Measurements from ENCODE around the gene HDLBP. TPM values are rescaled to one million over a fixed set of nuclear protein-coding genes. Genes with fewer than 3 reads are reported as not detected.

Gene HDLBP
- total and polyA plus RNA-seq, 12 donors, result 206 to 419 (median 353) TPM

- Histone ChIP-seq H3K36me3 (peaks cover 0 to 14% (median 5%) of the 10 kb centered on the region in 9 donors), H3K27me3 (no peaks in the 10 kb centered on the region), H3K9me3 (no peaks in the 10 kb centered on the region), H3K4me1 (peaks cover 2 to 42% (median 20%) of the 10 kb centered on the region in 9 donors), H3K4me3 (peak overlapping the region in 1 of 10 donors; percentile 9), H3K27ac (peak overlapping the region in 1 of 10 donors; percentile 67)
- TF ChIP-seq, protein P1, sequence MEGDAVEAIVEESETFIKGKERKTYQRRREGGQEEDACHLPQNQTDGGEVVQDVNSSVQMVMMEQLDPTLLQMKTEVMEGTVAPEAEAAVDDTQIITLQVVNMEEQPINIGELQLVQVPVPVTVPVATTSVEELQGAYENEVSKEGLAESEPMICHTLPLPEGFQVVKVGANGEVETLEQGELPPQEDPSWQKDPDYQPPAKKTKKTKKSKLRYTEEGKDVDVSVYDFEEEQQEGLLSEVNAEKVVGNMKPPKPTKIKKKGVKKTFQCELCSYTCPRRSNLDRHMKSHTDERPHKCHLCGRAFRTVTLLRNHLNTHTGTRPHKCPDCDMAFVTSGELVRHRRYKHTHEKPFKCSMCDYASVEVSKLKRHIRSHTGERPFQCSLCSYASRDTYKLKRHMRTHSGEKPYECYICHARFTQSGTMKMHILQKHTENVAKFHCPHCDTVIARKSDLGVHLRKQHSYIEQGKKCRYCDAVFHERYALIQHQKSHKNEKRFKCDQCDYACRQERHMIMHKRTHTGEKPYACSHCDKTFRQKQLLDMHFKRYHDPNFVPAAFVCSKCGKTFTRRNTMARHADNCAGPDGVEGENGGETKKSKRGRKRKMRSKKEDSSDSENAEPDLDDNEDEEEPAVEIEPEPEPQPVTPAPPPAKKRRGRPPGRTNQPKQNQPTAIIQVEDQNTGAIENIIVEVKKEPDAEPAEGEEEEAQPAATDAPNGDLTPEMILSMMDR (IDR thresholded peaks at IDR 0.05), result no peak
- WGBS, 2 donors, result 83 to 85% methylated on average over 5 of the region's 5 CpGs
- DNase-seq (no peak), ATAC-seq (no peak)
- intact Hi-C loops (cut with DNase I), result loop anchor here in 1 of 10 donors (10.0 kb wide), 1 partner anchor 256 kb away; no protein-coding TSS in a partner anchor
These were observed 43.0 kb upstream of the HDLBP start for GRCh38 chr2:241358470-241358869.

DNA sequence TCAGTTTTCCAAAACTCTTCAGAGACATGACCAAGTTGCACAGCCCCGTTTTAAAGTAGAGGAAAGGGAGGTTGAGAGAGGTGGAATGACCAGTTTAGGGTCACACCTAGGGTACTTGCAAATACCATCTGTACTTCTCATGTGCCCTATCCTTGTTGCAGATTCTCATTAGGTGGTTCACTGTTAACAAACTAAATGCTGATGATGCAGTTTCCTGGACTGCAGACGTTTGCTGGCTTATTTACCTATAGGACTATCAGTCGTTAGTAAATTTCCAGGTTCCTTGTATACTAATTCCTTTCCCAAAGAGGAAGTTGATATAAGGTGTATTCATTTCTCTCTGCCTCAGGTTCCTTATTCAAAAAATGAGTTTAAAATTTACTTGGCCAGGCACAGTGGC lies 42.1 kb upstream of the HDLBP start:
- intact Hi-C loops (cut with DNase I), result loop anchor here in 1 of 10 donors (10.0 kb wide), 1 partner anchor 257 kb away; no protein-coding TSS in a partner anchor

DNA sequence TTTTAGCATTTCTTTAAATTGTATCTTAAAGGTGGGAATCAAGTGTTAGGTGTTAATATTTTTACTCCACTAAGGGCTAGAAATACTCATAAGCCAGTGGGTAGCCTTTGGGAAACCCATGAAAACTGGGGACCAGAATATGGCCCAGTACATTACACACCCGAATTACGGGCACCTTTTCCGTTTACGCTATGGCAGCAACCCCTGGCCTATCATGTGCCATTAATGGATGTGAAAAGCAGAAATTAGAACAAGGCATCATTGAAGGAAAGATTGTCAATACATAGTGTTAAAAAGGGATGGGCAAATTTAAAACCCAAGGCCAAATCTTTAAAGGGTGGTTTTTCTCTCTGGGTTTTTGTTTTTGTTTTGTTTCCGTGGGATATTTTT lies 41.4 kb upstream of the HDLBP start:
- H3K4me1 ChIP-seq, result peaks cover 2 to 38% (median 20%) of the 10 kb centered on the region in 9 donors
- intact Hi-C loops (cut with DNase I), result loop anchor here in 1 of 10 donors (10.0 kb wide), 1 partner anchor 258 kb away; no protein-coding TSS in a partner anchor
- H3K9me3 ChIP-seq, result no peaks in the 10 kb centered on the region
- ATAC-seq (no peak), DNase-seq (no peak)
- TF ChIP-seq, protein P1 (IDR thresholded peaks at IDR 0.05), result no peak
- peaks cover 0 to 30% (median 19%) of the 10 kb centered on the region in 9 donors for H3K36me3 ChIP-seq
- WGBS, 2 donors, result 10 to 19% methylated on average over 5 of the region's 5 CpGs
- H3K27ac ChIP-seq, result peak overlapping the region; percentile 67 to 92 (median 90)
- no peaks in the 10 kb centered on the region for H3K27me3 ChIP-seq
- peak overlapping the region; percentile 73 to 95 (median 86) for H3K4me3 ChIP-seq

More for the DNA sequence above, 42.1 kb upstream of the HDLBP start:
- TF ChIP-seq, protein P1 (IDR thresholded peaks at IDR 0.05), result no peak
- Histone ChIP-seq H3K9me3 (no peaks in the 10 kb centered on the region), H3K27me3 (no peaks in the 10 kb centered on the region), H3K27ac (peak overlapping the region in 1 of 10 donors; percentile 67), H3K36me3 (peaks cover 0 to 24% (median 13%) of the 10 kb centered on the region in 9 donors), H3K4me1 (peaks cover 2 to 38% (median 20%) of the 10 kb centered on the region in 9 donors), H3K4me3 (peak overlapping the region in 6 of 10 donors; percentile 78 to 95 (median 86))
- WGBS, 2 donors, result 66 to 75% methylated on average over 3 of the region's 3 CpGs
- DNase-seq (no peak), ATAC-seq (no peak)

GRCh38 chr2:241355983-241356870 lies 40.8 kb upstream of the HDLBP start, which contains the start of gene FARP2:
Gene FARP2, plus strand, starts transcription at chr2:241356285. Its CDS starts 16,823 bp downstream, at chr2:241373108.
- DNase-seq (peak; percentile 99 to 100), ATAC-seq (peak; percentile 92 to 97 (median 94))
- Histone ChIP-seq H3K27ac (peak within 1 kb of the TSS; percentile 67 to 92 (median 90)), H3K9me3 (no peaks in the 10 kb centered on the region), H3K36me3 (peaks cover 0 to 37% (median 25%) of the 10 kb centered on the region in 9 donors), H3K27me3 (no peaks in the 10 kb centered on the region), H3K4me3 (peak within 1 kb of the TSS; percentile 73 to 95 (median 86)), H3K4me1 (peaks cover 2 to 38% (median 20%) of the 10 kb centered on the region in 9 donors)
- TF ChIP-seq, protein P1 (IDR thresholded peaks at IDR 0.05), result peak in 3 of 9 donors; percentile 4 to 20 (median 18)
- intact Hi-C loops (cut with DNase I), result loop anchor here in 1 of 10 donors (10.0 kb wide), 1 partner anchor 259 kb away; no protein-coding TSS in a partner anchor
- 0 to 1% methylated on average over 99 to 101 of the region's 101 CpGs for WGBS, 2 donors

Data from heart right ventricle (tissue), 16 donors.